Measurements from ENCODE around the gene TMC4.

GRCh38 chr19:54218960-54219661 is 46.2 kb upstream of the TMC4 start:
- TF ChIP-seq CTCF (IDR thresholded peaks at IDR 0.05; ENCODE audit: borderline replicate concordance, extremely low read depth, low read length, poor library complexity, severe bottlenecking) (no peak), EZH2 (IDR thresholded peaks at IDR 0.05; ENCODE audit: borderline replicate concordance, low read depth, low read length, severe bottlenecking) (no peak)
